ENCODE measurements around the gene SGO1.

SGO1 gene

GRCh38 chr3:20142517-20142916, 43.5 kb downstream of the SGO1 start:
- DNase-seq (ENCODE audit: low read depth) = no peak
- no peak overlapping the region for H3K4me3 ChIP-seq (ENCODE audit: low read depth, low read length)
- no peak for TF ChIP-seq CTCF (IDR thresholded peaks at IDR 0.05; ENCODE audit: insufficient read depth, low read depth, low read length, missing control alignments)

GRCh38 chr3:20141851-20142250, 44.2 kb downstream of the SGO1 start:
- H3K4me3 ChIP-seq (ENCODE audit: low read depth, low read length) = no peak overlapping the region
- TF ChIP-seq CTCF (IDR thresholded peaks at IDR 0.05; ENCODE audit: insufficient read depth, low read depth, low read length, missing control alignments) = no peak
- no peak for DNase-seq (ENCODE audit: low read depth)

GRCh38 chr3:20141316-20141715, 44.7 kb downstream of the SGO1 start:
- no peak for TF ChIP-seq CTCF (IDR thresholded peaks at IDR 0.05; ENCODE audit: insufficient read depth, low read depth, low read length, missing control alignments)
- DNase-seq (ENCODE audit: low read depth) = no peak
- H3K4me3 ChIP-seq (ENCODE audit: low read depth, low read length) = no peak overlapping the region

- TF ChIP-seq CTCF (IDR thresholded peaks at IDR 0.05; ENCODE audit: insufficient read depth, low read depth, low read length, missing control alignments) = no peak
- DNase-seq (ENCODE audit: low read depth) = no peak
- no peak overlapping the region for H3K4me3 ChIP-seq (ENCODE audit: low read depth, low read length)
Observed at GRCh38 chr3:20140881-20141280, 45.1 kb downstream of the SGO1 start.

GRCh38 chr3:20137647-20138046, 48.4 kb downstream of the SGO1 start:
- H3K4me3 ChIP-seq (ENCODE audit: low read depth, low read length) = no peak overlapping the region
- TF ChIP-seq CTCF (IDR thresholded peaks at IDR 0.05; ENCODE audit: insufficient read depth, low read depth, low read length, missing control alignments) = no peak
- DNase-seq (ENCODE audit: low read depth) = no peak

GRCh38 chr3:20136231-20136630, 49.8 kb downstream of the SGO1 start:
- H3K4me3 ChIP-seq (ENCODE audit: low read depth, low read length) = no peak overlapping the region
- DNase-seq (ENCODE audit: low read depth) = no peak
- no peak for TF ChIP-seq CTCF (IDR thresholded peaks at IDR 0.05; ENCODE audit: insufficient read depth, low read depth, low read length, missing control alignments)

- H3K4me3 ChIP-seq (ENCODE audit: low read depth, low read length) = no peak overlapping the region
- no peak for DNase-seq (ENCODE audit: low read depth)
- no peak for TF ChIP-seq CTCF (IDR thresholded peaks at IDR 0.05; ENCODE audit: insufficient read depth, low read depth, low read length, missing control alignments)
Observed at GRCh38 chr3:20130106-20130505, 55.9 kb downstream of the SGO1 start.
